GM21529 (cell line): ENCODE measurements around the gene PSMD11.
A peak's percentile ranks its signal among the peaks of the same experiment; 100 is the strongest.
"Not testable (repeated sequence)": the region's sequence is repeated elsewhere in the genome, so short reads cannot be mapped to it uniquely, and the experiment has no call there.

ENCODE experiments used
- ATAC-seq: cut with Tn5 transposase; IDR thresholded peaks from one replicate; pipeline ENCODE4 v1.9.1; 2021; ENCODE audit not compliant: unreplicated experiment

PSMD11 gene

GRCh38 chr17:32510466-32510865 is 66.2 kb downstream of the PSMD11 start:
- ATAC-seq: no peak

- ATAC-seq: no peak
Observed at GRCh38 chr17:32512328-32512727, 68.0 kb downstream of the PSMD11 start.

- ATAC-seq: no peak
Observed at GRCh38 chr17:32513579-32513978, 69.3 kb downstream of the PSMD11 start.

DNA sequence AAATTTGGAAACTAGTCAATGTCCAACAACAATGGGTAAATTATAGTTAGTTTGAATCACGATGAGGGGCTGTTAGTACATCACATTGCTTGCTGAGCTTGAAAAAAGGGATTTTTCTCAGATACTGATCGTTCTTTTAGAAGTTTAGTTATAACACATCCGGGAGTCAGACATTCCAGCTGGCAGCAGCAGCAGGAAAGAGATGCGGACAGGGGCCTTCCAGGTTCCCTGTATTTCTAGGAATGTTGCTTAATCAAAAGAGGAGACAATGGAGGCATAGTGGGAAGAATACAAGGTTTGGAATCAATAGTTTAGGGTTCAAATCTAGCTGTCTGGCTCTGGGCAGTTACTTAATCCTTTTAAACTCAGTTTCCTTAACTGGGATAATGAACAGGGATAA is 70.3 kb downstream of the PSMD11 start:
- ATAC-seq: no peak

DNA sequence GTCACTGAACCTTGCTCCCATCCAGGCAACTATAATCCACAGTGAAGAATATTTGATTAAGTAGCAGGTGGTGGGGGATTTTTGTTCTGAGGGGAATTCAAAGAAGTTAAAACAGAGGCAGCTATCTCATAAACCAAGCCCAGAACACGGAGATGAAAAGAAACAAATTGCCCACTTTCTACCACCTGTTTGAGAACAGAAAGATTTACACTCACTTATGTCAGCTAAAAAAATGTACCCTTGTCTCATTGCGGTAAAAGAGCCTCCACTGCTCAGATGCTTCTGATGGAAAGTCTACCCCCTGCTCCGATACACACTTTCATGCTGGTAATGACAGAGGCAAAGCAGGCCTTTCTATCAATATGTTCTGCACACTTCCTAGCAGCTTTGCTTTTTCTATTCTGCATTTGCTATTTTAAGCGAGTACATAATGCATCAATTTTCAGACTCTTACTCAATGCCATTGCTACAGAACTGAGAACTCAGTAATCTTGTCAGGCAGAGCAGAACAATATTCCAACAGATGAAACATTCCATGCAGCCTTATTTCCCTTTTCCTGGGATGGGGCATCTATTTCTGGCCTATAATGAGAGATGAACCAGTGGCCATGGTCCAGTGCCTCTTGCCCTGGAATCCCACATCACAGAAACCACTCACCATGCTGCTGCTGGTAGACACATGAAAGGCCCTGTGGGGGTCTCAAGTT is 71.5 kb downstream of the PSMD11 start:
- no peak for ATAC-seq

DNA sequence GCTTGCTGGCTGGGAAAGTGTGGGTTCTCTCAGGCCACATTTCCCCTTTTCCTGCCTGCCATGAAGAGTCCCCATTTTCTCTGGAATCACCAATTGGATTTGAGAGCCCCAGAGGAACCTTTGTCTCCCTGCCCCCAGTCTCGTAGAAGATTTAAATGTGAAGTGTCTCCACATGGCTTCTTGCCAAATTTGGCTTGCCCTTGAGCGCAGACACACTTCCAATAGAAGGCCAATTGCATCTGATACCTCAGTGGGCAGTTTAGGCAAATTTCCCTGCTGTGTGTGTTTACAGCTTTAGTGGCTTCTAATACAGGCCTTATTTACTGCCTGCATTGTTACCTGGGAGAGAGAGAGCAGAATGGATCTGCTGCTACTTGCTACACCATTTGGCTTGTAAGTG is 72.1 kb downstream of the PSMD11 start:
- ATAC-seq: no peak

DNA sequence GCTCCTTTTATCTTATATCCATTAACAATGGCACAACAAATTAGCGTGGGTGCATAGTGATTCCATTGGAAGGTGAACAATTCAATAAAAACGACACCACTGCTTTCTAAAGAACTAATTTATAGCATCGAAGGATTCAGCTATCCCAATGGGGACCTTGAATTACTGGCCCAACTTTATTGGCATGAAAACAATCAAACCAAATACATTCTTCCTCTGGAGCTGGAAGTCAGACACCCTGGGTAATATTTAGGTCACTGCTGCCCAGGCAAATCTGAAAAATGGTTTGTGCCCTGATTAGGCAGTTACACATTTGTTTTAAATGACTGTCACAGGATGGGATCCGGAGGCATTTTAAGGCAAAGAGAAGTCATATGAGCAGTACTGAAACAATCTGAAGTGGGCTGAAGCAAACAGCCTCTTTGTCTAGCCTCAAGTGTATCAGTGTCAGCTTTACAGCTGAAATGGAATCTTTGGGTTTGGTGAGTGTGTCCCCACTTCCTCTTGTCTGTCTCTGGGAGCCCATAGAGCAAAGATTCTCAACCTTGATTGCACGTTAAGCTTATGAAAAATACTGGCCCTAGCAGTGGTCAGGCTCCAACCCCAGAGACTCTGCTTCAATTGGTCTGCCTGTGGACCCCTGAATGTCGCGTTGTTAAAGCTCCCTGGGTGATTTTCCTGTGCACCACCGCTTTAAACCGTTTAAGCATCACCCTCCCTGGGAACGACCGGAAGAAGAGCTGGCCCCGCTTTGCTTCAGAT is 72.8 kb downstream of the PSMD11 start:
- ATAC-seq: no peak

DNA sequence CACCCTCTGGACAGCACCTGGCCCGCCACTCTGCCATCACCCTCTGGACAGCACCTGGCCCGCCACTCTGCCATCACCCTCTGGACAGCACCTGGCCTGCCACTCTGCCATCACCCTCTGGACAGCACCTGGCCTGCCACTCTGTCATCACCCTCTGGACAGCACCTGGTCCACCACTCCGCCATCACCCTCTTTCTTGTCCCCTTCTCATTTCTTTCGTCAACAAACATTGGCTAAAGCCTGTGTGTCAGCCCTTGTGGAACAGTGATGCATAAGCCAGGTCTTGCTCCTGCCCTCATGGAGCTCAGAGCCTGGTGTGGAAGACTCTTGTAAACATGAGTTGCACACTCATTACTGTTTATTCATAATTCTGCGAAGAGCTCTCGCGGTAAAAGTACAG is 73.7 kb downstream of the PSMD11 start:
- ATAC-seq: no peak

GRCh38 chr17:32518646-32519227 is 74.4 kb downstream of the PSMD11 start:
- ATAC-seq: no peak

- ATAC-seq: no peak
Observed at GRCh38 chr17:32519228-32520103, 75.2 kb downstream of the PSMD11 start.

DNA sequence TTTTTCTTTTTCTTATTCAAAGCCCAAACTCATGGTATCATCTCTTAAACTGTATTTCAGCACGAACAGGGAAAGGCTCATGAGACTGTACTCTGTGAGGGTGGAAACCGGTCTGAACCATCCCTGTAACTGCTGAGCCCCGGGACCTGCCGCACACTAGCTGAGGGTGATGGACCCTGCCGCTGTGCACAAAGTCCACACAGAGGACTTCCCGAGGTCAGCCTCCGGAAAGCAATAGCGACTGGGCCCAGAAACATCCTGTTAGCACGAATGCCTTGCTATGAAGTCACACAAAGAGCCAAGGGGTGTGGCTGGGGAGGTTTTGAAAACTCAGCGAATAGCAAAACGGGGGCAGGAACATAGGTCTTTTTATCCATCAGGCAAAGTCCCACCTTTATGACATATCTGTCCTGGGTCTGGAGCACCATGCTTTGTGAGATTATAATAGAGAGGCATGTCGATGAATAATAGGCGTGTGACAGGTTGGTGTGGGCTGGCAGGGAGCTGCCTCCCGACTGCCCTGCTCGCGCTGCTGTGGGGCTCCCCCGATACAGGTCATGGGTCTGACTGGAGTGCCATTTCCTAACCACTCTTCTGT is 75.9 kb downstream of the PSMD11 start:
- no peak for ATAC-seq

DNA sequence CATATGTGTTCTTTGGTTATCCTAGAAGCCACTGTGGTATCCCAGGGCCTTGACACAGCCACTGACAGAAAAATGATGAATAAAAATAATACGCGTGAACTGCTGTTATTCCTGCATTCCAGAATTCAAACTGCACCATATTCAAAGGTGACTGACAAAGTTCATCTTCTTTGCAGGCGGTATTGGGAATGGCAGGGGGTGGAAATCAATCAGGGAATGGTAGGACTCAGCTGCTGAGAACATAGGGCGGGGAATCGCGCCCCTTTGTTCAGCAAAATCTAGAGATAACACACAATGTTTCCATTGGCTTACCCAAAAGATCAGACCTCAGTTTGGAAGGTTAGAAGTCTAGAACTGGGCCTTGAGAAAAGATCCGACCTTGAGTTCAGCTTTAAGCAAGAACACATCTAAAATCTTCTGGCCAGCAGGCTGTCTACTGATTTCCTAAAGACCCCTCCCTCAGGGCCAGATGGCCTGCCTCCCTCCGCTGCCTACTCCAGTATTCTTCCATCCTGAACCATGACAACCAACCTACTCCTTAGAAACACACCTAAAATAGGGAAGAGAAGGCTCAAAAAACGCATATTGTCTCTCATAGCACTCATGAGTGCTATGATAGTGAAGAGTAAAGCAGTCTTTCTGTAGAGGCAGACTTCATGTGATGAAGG is 76.6 kb downstream of the PSMD11 start:
- ATAC-seq: no peak

DNA sequence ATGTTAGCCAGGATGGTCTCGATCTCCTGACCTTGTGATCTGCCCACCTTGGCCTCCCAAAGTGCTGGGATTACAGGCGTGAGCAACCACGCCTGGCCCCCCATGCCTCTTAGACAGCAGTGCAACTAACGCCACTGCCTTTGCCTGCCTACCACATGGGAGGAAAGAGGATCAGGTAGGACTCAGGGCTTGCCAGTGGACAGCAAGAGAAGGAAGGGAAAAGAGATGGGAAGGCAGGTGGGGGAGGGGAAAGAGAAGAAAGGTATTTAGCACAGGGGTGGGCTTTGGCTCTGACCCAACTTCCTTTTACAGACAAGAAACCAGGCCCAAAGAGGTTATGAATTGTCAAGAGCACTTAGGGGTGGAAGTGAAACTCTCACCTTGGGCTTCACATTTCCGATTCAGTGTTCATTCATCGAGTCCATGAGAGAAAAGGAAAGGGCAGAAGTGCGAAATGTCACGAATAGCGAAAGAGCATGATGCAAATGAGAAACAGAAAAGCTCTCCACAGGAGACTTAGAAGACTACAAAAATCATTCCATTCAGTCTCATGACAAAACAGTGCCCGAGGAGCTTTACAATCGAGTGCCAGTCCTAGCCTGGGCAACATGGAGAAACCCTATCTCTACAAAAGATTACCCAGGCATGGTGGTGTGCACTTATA is 78.8 kb downstream of the PSMD11 start:
- ATAC-seq: peak; percentile 49

GRCh38 chr17:32523827-32524552 is 79.7 kb downstream of the PSMD11 start:
- ATAC-seq: peak; percentile 39

DNA sequence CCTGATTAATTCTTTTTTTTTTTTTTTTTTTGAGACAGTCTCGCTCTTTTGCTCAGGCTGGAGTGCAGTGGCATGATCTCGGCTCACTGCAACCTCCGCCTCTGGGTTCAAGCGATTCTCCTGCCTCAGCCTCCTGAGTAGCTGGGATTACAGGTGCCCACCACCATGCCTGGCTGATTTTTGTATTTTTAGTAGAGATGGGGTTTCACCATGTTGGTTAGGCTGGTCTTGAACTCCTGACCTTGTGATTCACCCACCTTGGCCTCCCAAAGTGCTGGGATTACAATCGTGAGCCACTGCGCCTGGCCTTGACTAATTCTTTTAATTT is 80.2 kb downstream of the PSMD11 start:
- not testable (repeated sequence) for ATAC-seq

DNA sequence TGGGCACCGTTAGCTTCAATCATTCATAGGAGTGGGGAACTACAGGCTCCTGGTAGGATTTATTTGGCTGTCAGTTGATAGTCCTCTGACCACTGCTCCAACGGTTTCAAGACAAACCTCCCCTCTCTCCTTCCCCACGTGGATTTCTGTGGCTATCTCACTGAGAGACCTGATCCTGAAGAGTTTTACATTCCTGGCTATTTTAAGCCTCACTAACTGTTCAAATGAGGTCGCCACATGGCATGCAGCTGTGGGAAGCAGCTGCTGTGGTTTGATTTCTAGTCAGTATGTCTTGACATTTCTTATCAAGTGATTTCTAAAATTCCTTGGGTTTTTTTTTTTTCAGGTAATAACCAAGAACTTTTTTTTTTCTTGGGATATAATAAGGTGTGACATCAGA is 80.8 kb downstream of the PSMD11 start:
- ATAC-seq: no peak

DNA sequence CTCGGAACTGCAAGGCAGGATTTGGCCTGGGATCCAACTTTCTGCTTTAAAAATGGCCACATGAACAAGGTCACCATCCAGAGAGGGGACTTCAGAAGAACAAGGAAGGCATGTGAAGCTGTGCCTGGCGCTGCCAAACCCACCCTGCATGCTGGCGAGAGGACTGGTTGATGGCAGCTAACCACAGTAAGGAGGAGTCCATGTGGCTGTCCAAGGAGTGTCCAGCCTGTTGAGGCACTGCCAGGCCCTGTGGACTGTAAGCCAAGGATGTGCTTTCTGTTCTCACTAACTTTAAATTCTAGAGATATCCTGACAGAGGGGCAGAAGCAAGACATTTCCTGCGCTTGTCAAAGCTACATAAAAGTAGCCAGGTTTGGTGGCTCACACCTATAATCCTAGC is 82.8 kb downstream of the PSMD11 start:
- ATAC-seq: no peak

GRCh38 chr17:32528825-32529224 is 84.5 kb downstream of the PSMD11 start:
- no peak for ATAC-seq

- ATAC-seq: no peak
Observed at GRCh38 chr17:32529604-32530003, 85.3 kb downstream of the PSMD11 start.
